H54 (cell line): ENCODE data around the gene SCN4B.
"Not testable (repeated sequence)": the region's sequence is repeated elsewhere in the genome, so short reads cannot be mapped to it uniquely, and the experiment has no call there.

Experiments used
- DNase-seq: peaks from one replicate; pipeline ENCODE4 v3.0.0; 2011; ENCODE audit warnings: low spot score, mixed read lengths; ENCODE audit not compliant: insufficient read length
- FAIRE-seq: peaks from 3 replicates; lab custom pipeline; 2011; peaks lifted over from hg19 to GRCh38; lab: Jason Lieb, UNC
- POLR2A ChIP-seq: IDR thresholded peaks from 2 replicates; pipeline ENCODE4 v1.6.1; 2011; ENCODE audit warnings: low read depth, mild to moderate bottlenecking, low read length

The SCN4B gene

GRCh38 chr11:118152552-118153471, at the start of gene SCN4B:
Gene SCN4B (minus strand): TSS chr11:118152823. CDS start chr11:118152673, 150 bp downstream.
- TF ChIP-seq POLR2A: no peak
- DNase-seq: no peak
- no peak for FAIRE-seq

- DNase-seq (no peak), FAIRE-seq (no peak)
- no peak for TF ChIP-seq POLR2A
Observed at GRCh38 chr11:118201966-118202365, 49.3 kb upstream of the SCN4B start.

- DNase-seq (no peak), FAIRE-seq (no peak)
- TF ChIP-seq POLR2A: no peak
Observed at GRCh38 chr11:118200901-118201680, 48.5 kb upstream of the SCN4B start.

GRCh38 chr11:118200497-118200896, 47.9 kb upstream of the SCN4B start:
- TF ChIP-seq POLR2A: no peak
- DNase-seq: no peak
- FAIRE-seq: no peak

GRCh38 chr11:118199135-118199534, 46.5 kb upstream of the SCN4B start:
- DNase-seq (no peak), FAIRE-seq (no peak)
- TF ChIP-seq POLR2A: no peak

GRCh38 chr11:118198370-118198769, 45.7 kb upstream of the SCN4B start:
- peak; percentile 30 for DNase-seq
- no peak for FAIRE-seq
- no peak for TF ChIP-seq POLR2A

GRCh38 chr11:118194835-118195627, 42.4 kb upstream of the SCN4B start:
- DNase-seq: peak; percentile 30
- TF ChIP-seq POLR2A: no peak
- FAIRE-seq: peak; percentile 57

- TF ChIP-seq POLR2A: no peak
- FAIRE-seq (no peak), DNase-seq (no peak)
Observed at GRCh38 chr11:118193910-118194566, 41.4 kb upstream of the SCN4B start.

- not testable (repeated sequence) for DNase-seq, FAIRE-seq
Observed at GRCh38 chr11:118192817-118193216, 40.2 kb upstream of the SCN4B start.

GRCh38 chr11:118190942-118191506, 38.4 kb upstream of the SCN4B start:
- not testable (repeated sequence) for FAIRE-seq, DNase-seq

GRCh38 chr11:118186346-118187107, 33.9 kb upstream of the SCN4B start:
- no peak for DNase-seq
- no peak for TF ChIP-seq POLR2A
- no peak for FAIRE-seq
